ENCODE measurements around the gene FRMD5.
"Not testable (repeated sequence)": the region's sequence is repeated elsewhere in the genome, so short reads cannot be mapped to it uniquely, and the experiment has no call there.

DNA sequence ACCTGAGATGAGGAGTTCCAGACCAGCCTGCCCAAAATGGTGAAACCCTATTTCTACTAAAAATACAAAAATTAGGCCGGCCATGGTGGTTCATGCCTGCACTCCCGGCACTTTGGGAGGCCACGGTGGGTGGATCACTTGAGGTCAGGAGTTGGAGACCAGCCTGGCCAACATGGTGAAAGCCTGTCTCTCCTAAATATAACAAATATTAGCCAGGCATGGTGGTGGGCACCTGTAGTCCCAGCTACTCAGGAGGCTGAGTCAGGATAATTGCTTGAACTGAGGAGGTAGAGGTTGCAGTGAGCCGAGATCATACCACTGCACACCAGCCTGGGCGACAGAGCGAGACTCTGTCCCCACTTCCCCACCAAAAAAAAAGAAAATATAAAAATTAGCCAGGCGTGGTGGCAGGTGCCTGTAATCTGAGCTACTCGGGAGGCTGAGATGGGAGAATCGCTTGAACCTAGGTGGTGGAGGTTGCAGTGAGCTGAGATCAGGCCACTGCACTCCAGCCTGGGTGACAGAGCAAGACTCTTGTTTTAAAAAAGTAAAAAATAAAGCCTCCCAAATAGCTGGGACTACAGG is 364.3 kb downstream of the FRMD5 start:
- TF ChIP-seq, protein P1, sequence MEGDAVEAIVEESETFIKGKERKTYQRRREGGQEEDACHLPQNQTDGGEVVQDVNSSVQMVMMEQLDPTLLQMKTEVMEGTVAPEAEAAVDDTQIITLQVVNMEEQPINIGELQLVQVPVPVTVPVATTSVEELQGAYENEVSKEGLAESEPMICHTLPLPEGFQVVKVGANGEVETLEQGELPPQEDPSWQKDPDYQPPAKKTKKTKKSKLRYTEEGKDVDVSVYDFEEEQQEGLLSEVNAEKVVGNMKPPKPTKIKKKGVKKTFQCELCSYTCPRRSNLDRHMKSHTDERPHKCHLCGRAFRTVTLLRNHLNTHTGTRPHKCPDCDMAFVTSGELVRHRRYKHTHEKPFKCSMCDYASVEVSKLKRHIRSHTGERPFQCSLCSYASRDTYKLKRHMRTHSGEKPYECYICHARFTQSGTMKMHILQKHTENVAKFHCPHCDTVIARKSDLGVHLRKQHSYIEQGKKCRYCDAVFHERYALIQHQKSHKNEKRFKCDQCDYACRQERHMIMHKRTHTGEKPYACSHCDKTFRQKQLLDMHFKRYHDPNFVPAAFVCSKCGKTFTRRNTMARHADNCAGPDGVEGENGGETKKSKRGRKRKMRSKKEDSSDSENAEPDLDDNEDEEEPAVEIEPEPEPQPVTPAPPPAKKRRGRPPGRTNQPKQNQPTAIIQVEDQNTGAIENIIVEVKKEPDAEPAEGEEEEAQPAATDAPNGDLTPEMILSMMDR (IDR thresholded peaks at IDR 0.05; ENCODE audit: poor library complexity, severe bottlenecking): not testable (repeated sequence)
- TF ChIP-seq RAD21 (conservative IDR thresholded peaks at IDR 0.05); POLR2AphosphoS5 (IDR thresholded peaks at IDR 0.05); EP300 (conservative IDR thresholded peaks at IDR 0.05; ENCODE audit: poor library complexity, severe bottlenecking); MXI1 (conservative IDR thresholded peaks at IDR 0.05; ENCODE audit: poor library complexity, severe bottlenecking); SMC3 (conservative IDR thresholded peaks at IDR 0.05; ENCODE audit: poor library complexity); EZH2 (IDR thresholded peaks at IDR 0.05; ENCODE audit: borderline replicate concordance, insufficient read depth, low read length, poor library complexity, severe bottlenecking): not testable (repeated sequence)
- TF ChIP-seq, protein P2, sequence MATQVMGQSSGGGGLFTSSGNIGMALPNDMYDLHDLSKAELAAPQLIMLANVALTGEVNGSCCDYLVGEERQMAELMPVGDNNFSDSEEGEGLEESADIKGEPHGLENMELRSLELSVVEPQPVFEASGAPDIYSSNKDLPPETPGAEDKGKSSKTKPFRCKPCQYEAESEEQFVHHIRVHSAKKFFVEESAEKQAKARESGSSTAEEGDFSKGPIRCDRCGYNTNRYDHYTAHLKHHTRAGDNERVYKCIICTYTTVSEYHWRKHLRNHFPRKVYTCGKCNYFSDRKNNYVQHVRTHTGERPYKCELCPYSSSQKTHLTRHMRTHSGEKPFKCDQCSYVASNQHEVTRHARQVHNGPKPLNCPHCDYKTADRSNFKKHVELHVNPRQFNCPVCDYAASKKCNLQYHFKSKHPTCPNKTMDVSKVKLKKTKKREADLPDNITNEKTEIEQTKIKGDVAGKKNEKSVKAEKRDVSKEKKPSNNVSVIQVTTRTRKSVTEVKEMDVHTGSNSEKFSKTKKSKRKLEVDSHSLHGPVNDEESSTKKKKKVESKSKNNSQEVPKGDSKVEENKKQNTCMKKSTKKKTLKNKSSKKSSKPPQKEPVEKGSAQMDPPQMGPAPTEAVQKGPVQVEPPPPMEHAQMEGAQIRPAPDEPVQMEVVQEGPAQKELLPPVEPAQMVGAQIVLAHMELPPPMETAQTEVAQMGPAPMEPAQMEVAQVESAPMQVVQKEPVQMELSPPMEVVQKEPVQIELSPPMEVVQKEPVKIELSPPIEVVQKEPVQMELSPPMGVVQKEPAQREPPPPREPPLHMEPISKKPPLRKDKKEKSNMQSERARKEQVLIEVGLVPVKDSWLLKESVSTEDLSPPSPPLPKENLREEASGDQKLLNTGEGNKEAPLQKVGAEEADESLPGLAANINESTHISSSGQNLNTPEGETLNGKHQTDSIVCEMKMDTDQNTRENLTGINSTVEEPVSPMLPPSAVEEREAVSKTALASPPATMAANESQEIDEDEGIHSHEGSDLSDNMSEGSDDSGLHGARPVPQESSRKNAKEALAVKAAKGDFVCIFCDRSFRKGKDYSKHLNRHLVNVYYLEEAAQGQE (IDR thresholded peaks at IDR 0.05; ENCODE audit: borderline replicate concordance): not testable (repeated sequence)

Data from neural cell (in vitro differentiated cells).